HTERT RPE-1 (cell line): ENCODE measurements around the gene SAMD4A.

ENCODE experiments used
- in situ Hi-C: fragments of 300-500 bp; cut with MboI; formaldehyde crosslinking; loops from 4 replicates; pipeline ENCODE4 v1.14.3; 2020; ENCODE audit warnings: low sequenced_read_pairs

Gene SAMD4A

GRCh38 chr14:54564868-54565784 lies 1.8 kb upstream of the SAMD4A start:
- in situ Hi-C loops, result no loop called here

GRCh38 chr14:54565785-54566409 lies 1.0 kb upstream of the SAMD4A start:
- in situ Hi-C loops, result no loop called here

GRCh38 chr14:54567224-54567638 lies 303 bp downstream of the SAMD4A start:
- in situ Hi-C loops, result no loop called here

GRCh38 chr14:54567639-54568561 lies 972 bp downstream of the SAMD4A start:
- in situ Hi-C loops, result no loop called here

GRCh38 chr14:54568821-54569595 lies 2.1 kb downstream of the SAMD4A start:
- in situ Hi-C loops, result no loop called here

- in situ Hi-C loops, result no loop called here
Observed at GRCh38 chr14:54570047-54570446, 3.1 kb downstream of the SAMD4A start.

- in situ Hi-C loops, result no loop called here
Observed at GRCh38 chr14:54570631-54571415, 3.9 kb downstream of the SAMD4A start.

GRCh38 chr14:54572316-54572715 lies 5.4 kb downstream of the SAMD4A start:
- in situ Hi-C loops, result no loop called here

- in situ Hi-C loops, result no loop called here
Observed at GRCh38 chr14:54574528-54574927, 7.6 kb downstream of the SAMD4A start.

GRCh38 chr14:54577494-54577893 lies 10.6 kb downstream of the SAMD4A start:
- in situ Hi-C loops, result no loop called here

GRCh38 chr14:54577977-54578376 lies 11.0 kb downstream of the SAMD4A start:
- in situ Hi-C loops, result no loop called here

GRCh38 chr14:54579621-54580020 lies 12.7 kb downstream of the SAMD4A start:
- in situ Hi-C loops, result no loop called here

- in situ Hi-C loops, result no loop called here
Observed at GRCh38 chr14:54580933-54581332, 14.0 kb downstream of the SAMD4A start.

- in situ Hi-C loops, result no loop called here
Observed at GRCh38 chr14:54582334-54582733, 15.4 kb downstream of the SAMD4A start.

- in situ Hi-C loops, result no loop called here
Observed at GRCh38 chr14:54584097-54584496, 17.2 kb downstream of the SAMD4A start.

GRCh38 chr14:54585214-54585613 lies 18.3 kb downstream of the SAMD4A start:
- in situ Hi-C loops, result no loop called here

GRCh38 chr14:54589076-54589475 lies 22.1 kb downstream of the SAMD4A start:
- in situ Hi-C loops, result no loop called here

GRCh38 chr14:54589843-54590242 lies 22.9 kb downstream of the SAMD4A start:
- in situ Hi-C loops, result no loop called here

- in situ Hi-C loops, result no loop called here
Observed at GRCh38 chr14:54590481-54590880, 23.6 kb downstream of the SAMD4A start.

- in situ Hi-C loops, result no loop called here
Observed at GRCh38 chr14:54591461-54591860, 24.5 kb downstream of the SAMD4A start.
